IMR-90 (cell line): Measurements from ENCODE around the gene LCNL1. TPM values are rescaled to one million over a fixed set of nuclear protein-coding genes. Genes with fewer than 3 reads are reported as not detected.

Experiments used
- ATAC-seq: fragments of 200-7000 bp; cut with Tn5 transposase; 2 replicates; pipeline ENCODE4 v1.9.1; 2020; ENCODE audit warnings: low read depth, mild to moderate bottlenecking, moderate library complexity
- BruUV-seq: library from RNA; stranded (reverse); fragments of 400-500 nt; replicated peaks from 2 replicates; lab custom pipeline; 2021; lab: Mats Ljungman, UMichigan
- CTCF ChIA-PET: fragments of 300-600 bp; formaldehyde crosslinking; extraction: SDS; loops from one replicate; lab custom pipeline; 2021; ENCODE audit warnings: antibody characterized with exemption; lab: Yijun Ruan, JAX
- POLR2A ChIA-PET: fragments of 300-600 bp; sonication (Branson Sonifier 250); formaldehyde crosslinking; loops from one replicate; lab custom pipeline; 2022; ENCODE audit warnings: antibody characterized with exemption; ENCODE audit not compliant: unreplicated experiment; lab: Charles Lee
- DNase-seq: peaks from one replicate; pipeline ENCODE4 v3.0.0; 2013
- H2AFZ ChIP-seq: replicated peaks from 2 replicates; pipeline ENCODE3; 2013; ENCODE audit warnings: low read length, mild to moderate bottlenecking; ENCODE audit not compliant: poor library complexity
- H2AK5ac ChIP-seq: 2 replicates; pipeline ENCODE4 v1.6.1; 2013; ENCODE audit warnings: low read depth, low read length, inconsistent platforms
- H2AK9ac ChIP-seq: replicated peaks from 2 replicates; pipeline ENCODE3; 2013; ENCODE audit warnings: mild to moderate bottlenecking, low read depth, low read length, moderate library complexity; ENCODE audit not compliant: poor library complexity
- H2BK120ac ChIP-seq: 2 replicates; pipeline ENCODE4 v1.6.1; 2013; ENCODE audit warnings: low read depth, low read length, inconsistent platforms
- H2BK15ac ChIP-seq: 3 replicates; pipeline ENCODE4 v1.6.1; 2013; ENCODE audit warnings: low read depth, low read length, inconsistent platforms
- H2BK20ac ChIP-seq: 2 replicates; pipeline ENCODE4 v1.6.1; 2013; ENCODE audit warnings: low read depth, mild to moderate bottlenecking, inconsistent platforms, low read length, moderate library complexity
- H2BK5ac ChIP-seq: 2 replicates; pipeline ENCODE4 v1.6.1; 2013; ENCODE audit warnings: mild to moderate bottlenecking, low read depth, low read length, inconsistent platforms; ENCODE audit not compliant: poor library complexity, severe bottlenecking
- H3K14ac ChIP-seq: replicated peaks from 2 replicates; pipeline ENCODE4 v1.6.1; 2013; ENCODE audit warnings: low read depth, low read length, inconsistent platforms
- H3K18ac ChIP-seq: 2 replicates; pipeline ENCODE4 v1.6.1; 2013; ENCODE audit warnings: low read depth, low read length, control low read depth
- H3K23ac ChIP-seq: 2 replicates; pipeline ENCODE4 v1.6.1; 2013; ENCODE audit warnings: low read depth, low read length, inconsistent platforms
- H3K27ac ChIP-seq: 2 replicates; pipeline ENCODE4 v1.5.1; 2013; ENCODE audit warnings: mild to moderate bottlenecking, control low read depth, low read length; ENCODE audit not compliant: insufficient read depth
- H3K27me3 ChIP-seq: 2 replicates; pipeline ENCODE4 v1.6.1; 2013; ENCODE audit warnings: low read length; ENCODE audit not compliant: control insufficient read depth, insufficient read depth
- H3K36me3 ChIP-seq: 2 replicates; pipeline ENCODE4 v1.6.1; 2013; ENCODE audit warnings: low read length, mixed read lengths; ENCODE audit not compliant: control insufficient read depth, insufficient read depth
- H3K4ac ChIP-seq: 2 replicates; pipeline ENCODE4 v1.6.1; 2013; ENCODE audit warnings: low read depth, low read length, inconsistent platforms
- H3K4me1 ChIP-seq: 2 replicates; pipeline ENCODE4 v1.6.1; 2013; ENCODE audit warnings: low read length, mixed read lengths; ENCODE audit not compliant: control insufficient read depth, insufficient read depth
- H3K4me2 ChIP-seq: 2 replicates; pipeline ENCODE4 v1.6.1; 2013; ENCODE audit warnings: low read depth, mild to moderate bottlenecking, control low read depth, low read length, moderate library complexity
- H3K4me3 ChIP-seq: 2 replicates; pipeline ENCODE4 v1.5.1; 2013; ENCODE audit warnings: low read depth, mild to moderate bottlenecking, control low read depth, low read length, moderate library complexity; ENCODE audit not compliant: insufficient read depth
- H3K56ac ChIP-seq: 2 replicates; pipeline ENCODE4 v1.6.1; 2013; ENCODE audit warnings: low read length, inconsistent platforms; ENCODE audit not compliant: insufficient read depth; ENCODE audit errors: extremely low read depth
- H3K79me1 ChIP-seq, 2 experiments: 2 replicates each; pipeline ENCODE4 v1.6.1; 2013; ENCODE audit warnings: low read length in 2 of 2, inconsistent platforms in 1 of 2, low read depth in 1 of 2
- H3K9ac ChIP-seq: 2 replicates; pipeline ENCODE4 v1.6.1; 2013; ENCODE audit warnings: low read depth, low read length, control low read depth
- H3K9me1 ChIP-seq: 2 replicates; pipeline ENCODE4 v1.6.1; 2013; ENCODE audit warnings: low read length, inconsistent platforms; ENCODE audit not compliant: insufficient read depth
- H3K9me3 ChIP-seq: 2 replicates; pipeline ENCODE4 v1.6.1; 2013; ENCODE audit warnings: low read length; ENCODE audit not compliant: control insufficient read depth, insufficient read depth
- H4K20me1 ChIP-seq: 2 replicates; pipeline ENCODE4 v1.6.1; 2013; ENCODE audit warnings: low read length, inconsistent platforms; ENCODE audit not compliant: insufficient read depth
- H4K5ac ChIP-seq: 2 replicates; pipeline ENCODE4 v1.6.1; 2013; ENCODE audit warnings: mild to moderate bottlenecking, low read depth, low read length, control low read depth
- H4K8ac ChIP-seq, 2 experiments: 2 replicates each; pipeline ENCODE4 v1.6.1; 2013; ENCODE audit warnings: low read depth in 2 of 2, low read length in 2 of 2, control low read depth in 1 of 2, inconsistent platforms in 1 of 2
- H4K91ac ChIP-seq: 2 replicates; pipeline ENCODE4 v1.6.1; 2013; ENCODE audit warnings: low read depth, low read length, inconsistent platforms; ENCODE audit not compliant: insufficient read depth
- BHLHE40 ChIP-seq: fragments of 150-350 bp; IDR thresholded peaks from 2 replicates; pipeline ENCODE4 v1.6.1; 2016; ENCODE audit warnings: mild to moderate bottlenecking, low read depth, low read length
- CEBPB ChIP-seq: IDR thresholded peaks from 2 replicates; pipeline ENCODE4 v1.6.1; 2012; ENCODE audit warnings: low read depth, low read length, improper control_type of control experiment
- CHD1 ChIP-seq: IDR thresholded peaks from 2 replicates; pipeline ENCODE4 v1.6.1; 2012; ENCODE audit warnings: low read depth, low read length, improper control_type of control experiment
- CTCF ChIP-seq: conservative IDR thresholded peaks from 2 replicates; pipeline ENCODE4 v1.5.1; 2012; ENCODE audit warnings: mild to moderate bottlenecking, low read depth, low read length, improper control_type of control experiment
- ELK1 ChIP-seq: fragments of 150-350 bp; IDR thresholded peaks from 2 replicates; pipeline ENCODE4 v1.6.1; 2016; ENCODE audit warnings: low read depth, mild to moderate bottlenecking, low read length, moderate library complexity, borderline replicate concordance
- FOS ChIP-seq: fragments of 150-350 bp; IDR thresholded peaks from 2 replicates; pipeline ENCODE4 v1.6.1; 2016; ENCODE audit warnings: low read depth, low read length
- MAFK ChIP-seq: IDR thresholded peaks from 2 replicates; pipeline ENCODE4 v1.6.1; 2012; ENCODE audit warnings: low read depth, low read length, improper control_type of control experiment
- MAZ ChIP-seq: IDR thresholded peaks from 2 replicates; pipeline ENCODE4 v1.6.1; 2012; ENCODE audit warnings: low read depth, mild to moderate bottlenecking, low read length, improper control_type of control experiment, moderate library complexity, borderline replicate concordance
- MXI1 ChIP-seq: IDR thresholded peaks from 2 replicates; pipeline ENCODE4 v1.6.1; 2012; ENCODE audit warnings: low read depth, mild to moderate bottlenecking, low read length, moderate library complexity, borderline replicate concordance
- NFE2L2 ChIP-seq: fragments of 150-350 bp; IDR thresholded peaks from 2 replicates; pipeline ENCODE4 v1.6.1; 2016; ENCODE audit warnings: low read depth, mild to moderate bottlenecking, low read length
- POLR2A ChIP-seq: IDR thresholded peaks from 2 replicates; pipeline ENCODE4 v1.6.1; 2012; ENCODE audit warnings: mild to moderate bottlenecking, low read depth, low read length
- RAD21 ChIP-seq: IDR thresholded peaks from 2 replicates; pipeline ENCODE4 v1.6.1; 2012; ENCODE audit warnings: low read length, improper control_type of control experiment
- RCOR1 ChIP-seq: IDR thresholded peaks from 2 replicates; pipeline ENCODE4 v1.6.1; 2012; ENCODE audit warnings: mild to moderate bottlenecking, low read length, improper control_type of control experiment; ENCODE audit not compliant: insufficient replicate concordance
- RFX5 ChIP-seq: IDR thresholded peaks from 2 replicates; pipeline ENCODE4 v1.8.0; 2012; ENCODE audit warnings: low read depth, mild to moderate bottlenecking, low read length, moderate library complexity
- USF2 ChIP-seq: fragments of 150-350 bp; IDR thresholded peaks from 2 replicates; pipeline ENCODE4 v1.6.1; 2017; ENCODE audit warnings: mild to moderate bottlenecking, antibody characterized with exemption, low read length, low read depth
- WGBS, 2 experiments: methylation state at CpG; one replicate each; pipeline versions ENCODE4 v1.1.5 to v1.1.7; 2013; ENCODE audit warnings: missing lambda C conversion rate in 2 of 2; ENCODE audit not compliant: insufficient read length in 1 of 2; ENCODE audit errors: extremely low coverage in 2 of 2; 5-methylcytosine and 5-hydroxymethylcytosine counted together
- dilution Hi-C: fragments of 300-500 bp; cut with HindIII; formaldehyde crosslinking; loops from one replicate; pipeline ENCODE4 v1.14.3; 2018; ENCODE audit warnings: low sequenced_read_pairs; ENCODE audit not compliant: unreplicated experiment
- in situ Hi-C: fragments of 300-500 bp; cut with MboI; formaldehyde crosslinking; loops from 3 replicates; pipeline ENCODE4 v1.14.3; 2019; ENCODE audit warnings: low sequenced_read_pairs, inconsistent platforms, mixed read lengths
- intact Hi-C: fragments of 100-400 bp; cut with micrococcal nuclease; formaldehyde crosslinking; loops from 2 replicates; pipeline ENCODE4 v1.10.0; 2022
- polyA plus RNA-seq, 3 experiments: library from polyadenylated mRNA; depleted of rRNA; stranded (reverse); fragments of >200 nt; gene quantifications; 2 replicates each; pipeline ENCODE4 v1.2.3, GENCODE V29; 2012; ENCODE audit warnings: low replicate concordance in 1 of 3
- total RNA-seq: library from RNA; depleted of rRNA; stranded (reverse); fragments of >200 nt; gene quantifications from 2 replicates; pipeline ENCODE4 v1.2.3, GENCODE V29; 2012

Gene LCNL1
- total and polyA plus RNA-seq, 2 of the 4 experiments (the other 2 are of a cell fraction), result 0.15 TPM; not detected in 1

DNA sequence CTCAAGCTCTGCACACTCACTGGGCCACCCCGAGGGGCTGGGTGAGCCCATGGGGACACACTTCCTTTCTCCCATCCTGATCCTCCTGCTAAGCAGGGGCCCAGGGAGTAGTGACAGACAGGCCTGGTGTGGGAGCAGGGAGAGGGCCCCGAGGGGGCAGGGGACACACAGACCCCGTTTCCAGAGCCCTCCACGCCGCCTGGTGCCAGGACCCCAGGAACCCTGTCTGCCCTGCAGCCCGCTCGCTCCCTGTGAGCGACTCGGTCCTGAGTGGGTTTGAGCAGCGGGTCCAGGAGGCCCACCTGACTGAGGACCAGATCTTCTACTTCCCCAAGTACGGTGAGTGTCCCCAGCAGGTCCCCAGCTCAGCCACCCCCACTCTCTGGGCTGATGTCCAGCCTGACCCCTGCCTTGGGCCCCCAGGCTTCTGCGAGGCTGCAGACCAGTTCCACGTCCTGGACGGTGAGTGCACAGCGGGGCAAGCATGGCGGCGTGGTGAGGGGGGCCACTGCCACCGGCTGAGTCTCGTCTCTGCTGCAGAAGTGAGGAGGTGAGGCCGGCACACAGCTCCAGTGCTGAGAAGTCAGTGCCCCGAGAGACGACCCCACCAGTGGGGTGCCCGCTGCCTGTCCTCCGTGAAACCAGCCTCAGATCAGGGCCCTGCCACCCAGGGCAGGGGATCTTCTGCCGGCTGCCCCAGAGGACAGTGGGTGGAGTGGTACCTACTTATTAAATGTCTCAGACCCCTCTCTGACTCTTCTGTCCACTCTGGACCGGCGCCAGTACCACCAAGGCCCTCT is 36.4 kb upstream of the LCNL1 start:
- Histone ChIP-seq H2BK15ac (no peak overlapping the region), H3K4ac (no peak overlapping the region), H2BK120ac (no peak overlapping the region), H3K9ac (no peak overlapping the region), H2BK20ac (no peak overlapping the region), H2AFZ (no peak overlapping the region), H3K14ac (no peak overlapping the region), H3K4me3 (no peak overlapping the region), H4K91ac (no peak overlapping the region), H2AK9ac (peak overlapping the region; percentile 16), H4K8ac (no peak overlapping the region), H3K4me2 (no peak overlapping the region), H4K5ac (no peak overlapping the region), H2BK5ac (no peak overlapping the region), H3K23ac (no peak overlapping the region), H3K36me3 (peaks cover 16% of the 10 kb centered on the region), H3K18ac (no peak overlapping the region), H3K9me1 (peaks cover 4% of the 10 kb centered on the region), H3K56ac (no peak overlapping the region), H3K79me1 (peaks cover 0 to 20% of the 10 kb centered on the region in 2 experiments; a peak in 3 of 4 replicates), H2AK5ac (no peak overlapping the region), H4K20me1 (peaks cover 14% of the 10 kb centered on the region), H3K27me3 (no peaks in the 10 kb centered on the region), H3K27ac (no peak overlapping the region), H3K4me1 (peaks cover 4% of the 10 kb centered on the region), H3K9me3 (no peaks in the 10 kb centered on the region)
- in situ Hi-C loops, result no loop called here
- ChIA-PET POLR2A (no interaction called here), CTCF (interaction anchor here (2.0 kb wide), 1 partner anchor 89 kb away, joined by 27 read pairs; no protein-coding TSS in a partner anchor)
- no TSS peak for BruUV-seq
- dilution Hi-C loops, result no loop called here
- intact Hi-C loops, result no loop called here
- ATAC-seq (no peak), DNase-seq (no peak)
- WGBS, 2 experiments, result 85% methylated on average over 4 of the region's 27 CpGs; no CpG with 5 or more reads in 1 of the 2 experiments
- TF ChIP-seq CHD1, result no peak
- no peak for TF ChIP-seq MXI1
- no peak for TF ChIP-seq FOS
- no peak for TF ChIP-seq USF2
- no peak for TF ChIP-seq ELK1
- no peak for TF ChIP-seq POLR2A
- TF ChIP-seq RAD21, result no peak
- TF ChIP-seq BHLHE40, result no peak
- no peak for TF ChIP-seq NFE2L2
- no peak for TF ChIP-seq RCOR1
- no peak for TF ChIP-seq CEBPB
- TF ChIP-seq MAZ, result no peak
- no peak for TF ChIP-seq MAFK
- TF ChIP-seq CTCF, result no peak
- TF ChIP-seq RFX5, result no peak
